HEK293 (cell line): ENCODE data around the gene MYH1.

Experiments
- CTCF ChIA-PET: fragments of 350-600 bp; formaldehyde crosslinking; extraction: SDS; loops from one replicate; lab custom pipeline; 2021; ENCODE audit warnings: antibody characterized with exemption; lab: Yijun Ruan, JAX
- POLR2A ChIA-PET: fragments of 300-600 bp; formaldehyde crosslinking; extraction: SDS; loops from one replicate; lab custom pipeline; 2020; ENCODE audit warnings: antibody characterized with exemption, inconsistent platforms; lab: Yijun Ruan, JAX
- H3K27ac ChIP-seq: fragments of 200-500 bp; sonication (Bioruptor generic); 2 replicates; pipeline ENCODE4 v1.5.1; 2014; ENCODE audit warnings: low read depth, low read length, control low read depth, inconsistent platforms; ENCODE audit errors: extremely low read depth
- H3K36me3 ChIP-seq, 2 experiments: fragments of 200-500 bp in 1 of 2; sonication (Bioruptor generic) in 1 of 2; 1 replicate in 1 of 2; 2 replicates in 1 of 2; pipeline ENCODE4 v1.5.1; 2014 to 2017; ENCODE audit warnings: inconsistent platforms in 2 of 2, low read length in 2 of 2; ENCODE audit not compliant: control insufficient read depth in 2 of 2, insufficient read depth in 1 of 2
- H3K4me1 ChIP-seq: fragments of 200-500 bp; sonication (Bioruptor generic); 2 replicates; pipeline ENCODE4 v1.5.1; 2014; ENCODE audit warnings: mild to moderate bottlenecking, low read length, inconsistent platforms; ENCODE audit not compliant: control insufficient read depth, insufficient read depth
- H3K4me3 ChIP-seq: 2 replicates; pipeline ENCODE4 v1.5.1; 2011; ENCODE audit warnings: low read depth, mild to moderate bottlenecking, control low read depth, low read length, moderate library complexity
- H3K9me3 ChIP-seq: fragments of 200-500 bp; sonication (Bioruptor generic); 2 replicates; pipeline ENCODE4 v1.5.1; 2014; ENCODE audit warnings: low read depth, low read length, inconsistent platforms; ENCODE audit not compliant: control insufficient read depth, insufficient read depth
- BCL11A ChIP-seq: fragments of 450-650 bp; formaldehyde crosslinking; IDR thresholded peaks from 2 replicates; pipeline ENCODE4 v1.5.1; 2016; ENCODE audit warnings: low read depth, missing biosample characterization, missing genetic modification characterization
- KLF8 ChIP-seq: fragments of 450-650 bp; formaldehyde crosslinking; IDR thresholded peaks from 2 replicates; pipeline ENCODE4 v1.5.1; 2016; ENCODE audit warnings: missing biosample characterization, missing genetic modification characterization
- ZFP41 ChIP-seq: fragments of 450-650 bp; formaldehyde crosslinking; IDR thresholded peaks from 2 replicates; pipeline ENCODE4 v1.5.1; 2016; ENCODE audit warnings: missing biosample characterization, missing genetic modification characterization, borderline replicate concordance
- ZNF140 ChIP-seq: fragments of 450-650 bp; formaldehyde crosslinking; IDR thresholded peaks from 2 replicates; pipeline ENCODE4 v1.5.1; 2016; ENCODE audit warnings: missing biosample characterization, missing genetic modification characterization
- ZNF23 ChIP-seq: fragments of 450-650 bp; formaldehyde crosslinking; IDR thresholded peaks from 2 replicates; pipeline ENCODE4 v1.5.1; 2016; ENCODE audit warnings: missing biosample characterization, missing genetic modification characterization, borderline replicate concordance
- ZNF248 ChIP-seq: fragments of 450-650 bp; formaldehyde crosslinking; IDR thresholded peaks from 2 replicates; pipeline ENCODE4 v1.5.1; 2017; ENCODE audit warnings: missing biosample characterization, missing genetic modification characterization
- ZNF266 ChIP-seq: fragments of 450-650 bp; formaldehyde crosslinking; IDR thresholded peaks from 2 replicates; pipeline ENCODE4 v1.5.1; 2016; ENCODE audit warnings: missing biosample characterization, missing genetic modification characterization, low read depth
- ZNF335 ChIP-seq: fragments of 450-650 bp; formaldehyde crosslinking; conservative IDR thresholded peaks from 2 replicates; pipeline ENCODE4 v1.5.1; 2016; ENCODE audit warnings: missing biosample characterization, missing genetic modification characterization
- ZNF394 ChIP-seq: fragments of 450-650 bp; formaldehyde crosslinking; IDR thresholded peaks from 2 replicates; pipeline ENCODE4 v1.5.1; 2016; ENCODE audit warnings: missing biosample characterization, missing genetic modification characterization, mild to moderate bottlenecking, moderate library complexity, borderline replicate concordance
- ZNF548 ChIP-seq: fragments of 450-650 bp; formaldehyde crosslinking; IDR thresholded peaks from 2 replicates; pipeline ENCODE4 v1.5.1; 2016; ENCODE audit warnings: missing biosample characterization, missing genetic modification characterization
- ZNF585B ChIP-seq: fragments of 450-650 bp; formaldehyde crosslinking; IDR thresholded peaks from 2 replicates; pipeline ENCODE4 v1.5.1; 2016; ENCODE audit warnings: missing biosample characterization, missing genetic modification characterization
- ZNF624 ChIP-seq: fragments of 450-650 bp; formaldehyde crosslinking; IDR thresholded peaks from 2 replicates; pipeline ENCODE4 v1.5.1; 2017; ENCODE audit warnings: missing biosample characterization, missing genetic modification characterization
- ZNF707 ChIP-seq: fragments of 450-650 bp; formaldehyde crosslinking; IDR thresholded peaks from 2 replicates; pipeline ENCODE4 v1.5.1; 2016; ENCODE audit warnings: missing biosample characterization, missing genetic modification characterization
- ZNF777 ChIP-seq: fragments of 450-650 bp; formaldehyde crosslinking; IDR thresholded peaks from 2 replicates; pipeline ENCODE4 v1.5.1; 2017; ENCODE audit warnings: missing biosample characterization, missing genetic modification characterization, borderline replicate concordance
- TF ChIP-seq, protein P1 (sequence below): fragments of 450-650 bp; formaldehyde crosslinking; IDR thresholded peaks from 2 replicates; pipeline ENCODE4 v1.5.1; 2016; ENCODE audit warnings: missing biosample characterization, missing genetic modification characterization
- TF ChIP-seq, protein P2 (sequence below): fragments of 450-650 bp; formaldehyde crosslinking; IDR thresholded peaks from 2 replicates; pipeline ENCODE4 v1.5.1; 2017; ENCODE audit warnings: missing biosample characterization, missing genetic modification characterization
- TF ChIP-seq, protein P3 (sequence below): fragments of 450-650 bp; formaldehyde crosslinking; IDR thresholded peaks from 2 replicates; pipeline ENCODE4 v1.5.1; 2017; ENCODE audit warnings: missing biosample characterization, mild to moderate bottlenecking, missing genetic modification characterization, moderate library complexity
- TF ChIP-seq, protein P4 (sequence below): sonication (generic); formaldehyde crosslinking; IDR thresholded peaks from 2 replicates; pipeline ENCODE4 v1.8.1; 2022; ENCODE audit warnings: mild to moderate bottlenecking, moderate library complexity, missing genetic modification reagents

The MYH1 gene

DNA sequence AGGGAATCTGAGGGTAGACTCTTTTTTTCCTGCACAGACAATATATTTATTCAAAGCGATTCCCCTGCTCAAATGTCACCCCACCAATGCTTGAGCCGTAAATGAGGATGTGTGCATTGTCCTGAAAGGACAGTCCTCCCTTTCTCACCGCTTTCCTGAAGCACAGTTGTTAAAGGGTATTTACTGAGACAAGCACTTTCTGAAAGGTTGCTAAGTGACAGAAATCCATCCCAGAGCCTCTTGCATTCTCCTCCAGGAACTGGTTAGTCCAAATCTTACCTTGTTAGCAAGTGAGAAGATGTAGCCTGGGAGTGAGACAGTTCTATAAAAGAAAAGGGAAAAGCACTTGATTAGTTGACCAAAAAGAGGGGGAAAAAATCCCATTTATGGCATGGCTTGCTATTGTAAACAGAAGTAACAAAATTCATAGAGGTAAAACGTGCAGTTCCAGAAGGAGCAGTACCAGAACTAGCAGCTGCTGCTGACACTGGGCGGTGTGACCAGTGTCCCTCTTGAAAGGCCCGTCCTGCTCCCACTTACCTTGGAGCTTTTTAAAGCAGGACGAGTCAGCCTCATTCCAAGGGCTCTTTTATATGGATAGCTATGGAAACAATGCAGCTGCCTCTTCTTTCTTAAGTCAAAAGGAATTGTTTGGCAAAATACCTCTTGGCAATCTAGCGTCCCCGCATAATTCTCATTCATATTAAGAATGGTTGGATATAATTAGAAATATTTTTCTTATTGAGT is 30.9 kb upstream of the MYH1 start, which contains the start of gene MYH2 (continued):
- TF ChIP-seq BCL11A (tag by site-specific recombination) (no peak), ZNF394 (tag by site-specific recombination) (no peak)
- TF ChIP-seq, all 188 proteins: peak for 0

DNA sequence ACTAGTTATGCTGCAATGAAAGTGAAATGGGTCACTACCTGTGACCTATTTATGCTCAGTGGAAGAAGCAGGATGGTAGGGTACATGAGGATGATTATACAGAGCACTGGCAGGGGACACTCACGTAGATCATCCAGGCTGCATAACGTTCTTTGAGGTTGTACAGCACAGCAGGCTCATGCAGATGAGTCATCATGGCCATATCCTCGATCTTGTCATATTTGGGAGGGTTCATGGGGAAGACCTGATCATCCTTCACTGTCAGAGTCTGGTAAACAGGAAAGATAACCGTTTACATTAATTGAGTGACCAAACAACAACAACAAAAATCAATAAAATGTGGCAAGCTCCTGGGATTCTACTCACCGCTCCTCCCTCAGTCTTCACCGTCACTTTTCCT is 29.0 kb upstream of the MYH1 start:
- ChIA-PET CTCF (interaction anchor here (1.2 kb wide), 1 partner anchor 10 kb away, joined by 3 read pairs; no protein-coding TSS in a partner anchor), POLR2A (no interaction called here)
- Histone ChIP-seq H3K36me3 (no peaks in the 10 kb centered on the region), H3K4me3 (no peak overlapping the region), H3K9me3 (no peaks in the 10 kb centered on the region), H3K27ac (no peak overlapping the region), H3K4me1 (no peaks in the 10 kb centered on the region)
- TF ChIP-seq, protein P1, sequence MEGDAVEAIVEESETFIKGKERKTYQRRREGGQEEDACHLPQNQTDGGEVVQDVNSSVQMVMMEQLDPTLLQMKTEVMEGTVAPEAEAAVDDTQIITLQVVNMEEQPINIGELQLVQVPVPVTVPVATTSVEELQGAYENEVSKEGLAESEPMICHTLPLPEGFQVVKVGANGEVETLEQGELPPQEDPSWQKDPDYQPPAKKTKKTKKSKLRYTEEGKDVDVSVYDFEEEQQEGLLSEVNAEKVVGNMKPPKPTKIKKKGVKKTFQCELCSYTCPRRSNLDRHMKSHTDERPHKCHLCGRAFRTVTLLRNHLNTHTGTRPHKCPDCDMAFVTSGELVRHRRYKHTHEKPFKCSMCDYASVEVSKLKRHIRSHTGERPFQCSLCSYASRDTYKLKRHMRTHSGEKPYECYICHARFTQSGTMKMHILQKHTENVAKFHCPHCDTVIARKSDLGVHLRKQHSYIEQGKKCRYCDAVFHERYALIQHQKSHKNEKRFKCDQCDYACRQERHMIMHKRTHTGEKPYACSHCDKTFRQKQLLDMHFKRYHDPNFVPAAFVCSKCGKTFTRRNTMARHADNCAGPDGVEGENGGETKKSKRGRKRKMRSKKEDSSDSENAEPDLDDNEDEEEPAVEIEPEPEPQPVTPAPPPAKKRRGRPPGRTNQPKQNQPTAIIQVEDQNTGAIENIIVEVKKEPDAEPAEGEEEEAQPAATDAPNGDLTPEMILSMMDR (tag by site-specific recombination), result no peak
- TF ChIP-seq, protein P2, sequence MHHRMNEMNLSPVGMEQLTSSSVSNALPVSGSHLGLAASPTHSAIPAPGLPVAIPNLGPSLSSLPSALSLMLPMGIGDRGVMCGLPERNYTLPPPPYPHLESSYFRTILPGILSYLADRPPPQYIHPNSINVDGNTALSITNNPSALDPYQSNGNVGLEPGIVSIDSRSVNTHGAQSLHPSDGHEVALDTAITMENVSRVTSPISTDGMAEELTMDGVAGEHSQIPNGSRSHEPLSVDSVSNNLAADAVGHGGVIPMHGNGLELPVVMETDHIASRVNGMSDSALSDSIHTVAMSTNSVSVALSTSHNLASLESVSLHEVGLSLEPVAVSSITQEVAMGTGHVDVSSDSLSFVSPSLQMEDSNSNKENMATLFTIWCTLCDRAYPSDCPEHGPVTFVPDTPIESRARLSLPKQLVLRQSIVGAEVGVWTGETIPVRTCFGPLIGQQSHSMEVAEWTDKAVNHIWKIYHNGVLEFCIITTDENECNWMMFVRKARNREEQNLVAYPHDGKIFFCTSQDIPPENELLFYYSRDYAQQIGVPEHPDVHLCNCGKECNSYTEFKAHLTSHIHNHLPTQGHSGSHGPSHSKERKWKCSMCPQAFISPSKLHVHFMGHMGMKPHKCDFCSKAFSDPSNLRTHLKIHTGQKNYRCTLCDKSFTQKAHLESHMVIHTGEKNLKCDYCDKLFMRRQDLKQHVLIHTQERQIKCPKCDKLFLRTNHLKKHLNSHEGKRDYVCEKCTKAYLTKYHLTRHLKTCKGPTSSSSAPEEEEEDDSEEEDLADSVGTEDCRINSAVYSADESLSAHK, result no peak
- TF ChIP-seq ZNF548 (tag by site-specific recombination) (no peak), ZNF624 (tag by site-specific recombination) (no peak), ZFP41 (tag by site-specific recombination) (no peak), ZNF585B (tag by site-specific recombination) (no peak), ZNF335 (no peak), ZNF23 (tag by site-specific recombination) (no peak), ZNF248 (no peak), ZNF140 (tag by site-specific recombination) (no peak), KLF8 (tag by site-specific recombination) (no peak), ZNF266 (tag by site-specific recombination) (no peak), ZNF707 (tag by site-specific recombination) (no peak), ZNF777 (tag by site-specific recombination) (no peak)
- TF ChIP-seq, protein P3, sequence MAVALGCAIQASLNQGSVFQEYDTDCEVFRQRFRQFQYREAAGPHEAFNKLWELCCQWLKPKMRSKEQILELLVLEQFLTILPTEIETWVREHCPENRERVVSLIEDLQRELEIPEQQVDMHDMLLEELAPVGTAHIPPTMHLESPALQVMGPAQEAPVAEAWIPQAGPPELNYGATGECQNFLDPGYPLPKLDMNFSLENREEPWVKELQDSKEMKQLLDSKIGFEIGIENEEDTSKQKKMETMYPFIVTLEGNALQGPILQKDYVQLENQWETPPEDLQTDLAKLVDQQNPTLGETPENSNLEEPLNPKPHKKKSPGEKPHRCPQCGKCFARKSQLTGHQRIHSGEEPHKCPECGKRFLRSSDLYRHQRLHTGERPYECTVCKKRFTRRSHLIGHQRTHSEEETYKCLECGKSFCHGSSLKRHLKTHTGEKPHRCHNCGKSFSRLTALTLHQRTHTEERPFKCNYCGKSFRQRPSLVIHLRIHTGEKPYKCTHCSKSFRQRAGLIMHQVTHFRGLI (tag by site-specific recombination), result no peak
- TF ChIP-seq, protein P4, sequence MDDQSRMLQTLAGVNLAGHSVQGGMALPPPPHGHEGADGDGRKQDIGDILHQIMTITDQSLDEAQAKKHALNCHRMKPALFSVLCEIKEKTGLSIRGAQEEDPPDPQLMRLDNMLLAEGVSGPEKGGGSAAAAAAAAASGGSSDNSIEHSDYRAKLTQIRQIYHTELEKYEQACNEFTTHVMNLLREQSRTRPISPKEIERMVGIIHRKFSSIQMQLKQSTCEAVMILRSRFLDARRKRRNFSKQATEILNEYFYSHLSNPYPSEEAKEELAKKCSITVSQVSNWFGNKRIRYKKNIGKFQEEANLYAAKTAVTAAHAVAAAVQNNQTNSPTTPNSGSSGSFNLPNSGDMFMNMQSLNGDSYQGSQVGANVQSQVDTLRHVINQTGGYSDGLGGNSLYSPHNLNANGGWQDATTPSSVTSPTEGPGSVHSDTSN, result no peak
